Measurements from ENCODE around the gene SH3PXD2A. TPM values are rescaled to one million over a fixed set of nuclear protein-coding genes. Genes with fewer than 3 reads are reported as not detected.

Gene SH3PXD2A
- total and polyA plus RNA-seq, 10 of the 15 experiments (the other 5 are each of a cell fraction or from before 2014, with no cell fraction given) = 0.63 to 14.0 (median 4.4) TPM

- TF ChIP-seq ZNF622 (IDR thresholded peaks at IDR 0.05) (no peak), MEF2B (IDR thresholded peaks at IDR 0.05; ENCODE audit: partially characterized antibody, poor library complexity, severe bottlenecking) (no peak), CEBPZ (IDR thresholded peaks at IDR 0.05; ENCODE audit: low read depth, low read length) (no peak), CTCF (IDR thresholded peaks at IDR 0.05 in 2 of 3, conservative IDR thresholded peaks at IDR 0.05 in 1 of 3; ENCODE audit: control insufficient read depth in 2 of 3, extremely low read depth in 1 of 3, insufficient read depth in 1 of 3, low read depth in 3 of 3, low read length in 3 of 3) (no peak), MXI1 (IDR thresholded peaks at IDR 0.05; ENCODE audit: low read depth, low read length) (no peak), BACH1 (IDR thresholded peaks at IDR 0.05; ENCODE audit: borderline replicate concordance) (no peak)
- TF ChIP-seq, protein P1, sequence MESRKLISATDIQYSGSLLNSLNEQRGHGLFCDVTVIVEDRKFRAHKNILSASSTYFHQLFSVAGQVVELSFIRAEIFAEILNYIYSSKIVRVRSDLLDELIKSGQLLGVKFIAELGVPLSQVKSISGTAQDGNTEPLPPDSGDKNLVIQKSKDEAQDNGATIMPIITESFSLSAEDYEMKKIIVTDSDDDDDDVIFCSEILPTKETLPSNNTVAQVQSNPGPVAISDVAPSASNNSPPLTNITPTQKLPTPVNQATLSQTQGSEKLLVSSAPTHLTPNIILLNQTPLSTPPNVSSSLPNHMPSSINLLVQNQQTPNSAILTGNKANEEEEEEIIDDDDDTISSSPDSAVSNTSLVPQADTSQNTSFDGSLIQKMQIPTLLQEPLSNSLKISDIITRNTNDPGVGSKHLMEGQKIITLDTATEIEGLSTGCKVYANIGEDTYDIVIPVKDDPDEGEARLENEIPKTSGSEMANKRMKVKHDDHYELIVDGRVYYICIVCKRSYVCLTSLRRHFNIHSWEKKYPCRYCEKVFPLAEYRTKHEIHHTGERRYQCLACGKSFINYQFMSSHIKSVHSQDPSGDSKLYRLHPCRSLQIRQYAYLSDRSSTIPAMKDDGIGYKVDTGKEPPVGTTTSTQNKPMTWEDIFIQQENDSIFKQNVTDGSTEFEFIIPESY (IDR thresholded peaks at IDR 0.05) = no peak
- TF ChIP-seq, protein P2, sequence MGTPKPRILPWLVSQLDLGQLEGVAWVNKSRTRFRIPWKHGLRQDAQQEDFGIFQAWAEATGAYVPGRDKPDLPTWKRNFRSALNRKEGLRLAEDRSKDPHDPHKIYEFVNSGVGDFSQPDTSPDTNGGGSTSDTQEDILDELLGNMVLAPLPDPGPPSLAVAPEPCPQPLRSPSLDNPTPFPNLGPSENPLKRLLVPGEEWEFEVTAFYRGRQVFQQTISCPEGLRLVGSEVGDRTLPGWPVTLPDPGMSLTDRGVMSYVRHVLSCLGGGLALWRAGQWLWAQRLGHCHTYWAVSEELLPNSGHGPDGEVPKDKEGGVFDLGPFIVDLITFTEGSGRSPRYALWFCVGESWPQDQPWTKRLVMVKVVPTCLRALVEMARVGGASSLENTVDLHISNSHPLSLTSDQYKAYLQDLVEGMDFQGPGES (IDR thresholded peaks at IDR 0.05) = no peak
- TF ChIP-seq, protein P3, sequence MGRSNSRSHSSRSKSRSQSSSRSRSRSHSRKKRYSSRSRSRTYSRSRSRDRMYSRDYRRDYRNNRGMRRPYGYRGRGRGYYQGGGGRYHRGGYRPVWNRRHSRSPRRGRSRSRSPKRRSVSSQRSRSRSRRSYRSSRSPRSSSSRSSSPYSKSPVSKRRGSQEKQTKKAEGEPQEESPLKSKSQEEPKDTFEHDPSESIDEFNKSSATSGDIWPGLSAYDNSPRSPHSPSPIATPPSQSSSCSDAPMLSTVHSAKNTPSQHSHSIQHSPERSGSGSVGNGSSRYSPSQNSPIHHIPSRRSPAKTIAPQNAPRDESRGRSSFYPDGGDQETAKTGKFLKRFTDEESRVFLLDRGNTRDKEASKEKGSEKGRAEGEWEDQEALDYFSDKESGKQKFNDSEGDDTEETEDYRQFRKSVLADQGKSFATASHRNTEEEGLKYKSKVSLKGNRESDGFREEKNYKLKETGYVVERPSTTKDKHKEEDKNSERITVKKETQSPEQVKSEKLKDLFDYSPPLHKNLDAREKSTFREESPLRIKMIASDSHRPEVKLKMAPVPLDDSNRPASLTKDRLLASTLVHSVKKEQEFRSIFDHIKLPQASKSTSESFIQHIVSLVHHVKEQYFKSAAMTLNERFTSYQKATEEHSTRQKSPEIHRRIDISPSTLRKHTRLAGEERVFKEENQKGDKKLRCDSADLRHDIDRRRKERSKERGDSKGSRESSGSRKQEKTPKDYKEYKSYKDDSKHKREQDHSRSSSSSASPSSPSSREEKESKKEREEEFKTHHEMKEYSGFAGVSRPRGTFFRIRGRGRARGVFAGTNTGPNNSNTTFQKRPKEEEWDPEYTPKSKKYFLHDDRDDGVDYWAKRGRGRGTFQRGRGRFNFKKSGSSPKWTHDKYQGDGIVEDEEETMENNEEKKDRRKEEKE (IDR thresholded peaks at IDR 0.05) = no peak
Observed at GRCh38 chr10:103716206-103717160, 138.9 kb downstream of the SH3PXD2A start (continued).

Measured in GM12878 (cell line).